Measurements from ENCODE around the gene MRPS2. TPM values are rescaled to one million over a fixed set of nuclear protein-coding genes. Genes with fewer than 3 reads are reported as not detected.

Gene MRPS2
- total and polyA plus RNA-seq, 2 donors (not counting 3 experiments of a cell fraction or from before 2014, with no cell fraction given), result 50.8 to 231 TPM

DNA sequence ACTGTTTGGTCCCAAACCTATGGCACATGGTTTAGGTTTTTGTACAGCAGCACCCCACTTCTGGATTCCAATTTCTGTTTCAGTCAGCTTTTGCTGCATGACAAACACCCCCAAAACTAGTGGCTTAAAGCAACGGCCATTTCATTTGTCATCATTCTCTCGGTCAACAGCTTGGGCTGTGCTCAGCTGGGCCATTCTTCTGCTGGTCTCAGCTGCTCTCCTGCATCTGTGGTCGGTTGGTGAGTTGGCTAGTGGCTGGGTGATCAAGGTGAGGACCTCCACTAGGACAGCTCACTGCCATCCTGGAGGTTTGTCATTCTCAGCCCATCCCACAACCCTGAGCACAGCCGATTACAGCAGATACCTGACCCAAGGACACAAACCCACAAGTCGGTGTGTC is 45.7 kb upstream of the MRPS2 start:
- ChIA-PET POLR2A (interaction anchor here (0.8 kb wide), 1 partner anchor 11 kb away, joined by 3 read pairs; no protein-coding TSS in a partner anchor), CTCF (no interaction called here)
- TF ChIP-seq EZH2 (IDR thresholded peaks at IDR 0.05; ENCODE audit: borderline replicate concordance, low read depth, low read length, severe bottlenecking) (no peak), JUN (IDR thresholded peaks at IDR 0.05; ENCODE audit: borderline replicate concordance, insufficient read depth, insufficient read length, low read depth) (no peak), MYC (IDR thresholded peaks at IDR 0.05; ENCODE audit: low read depth, low read length) (no peak)
- TF ChIP-seq, protein P1, sequence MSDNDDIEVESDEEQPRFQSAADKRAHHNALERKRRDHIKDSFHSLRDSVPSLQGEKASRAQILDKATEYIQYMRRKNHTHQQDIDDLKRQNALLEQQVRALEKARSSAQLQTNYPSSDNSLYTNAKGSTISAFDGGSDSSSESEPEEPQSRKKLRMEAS (IDR thresholded peaks at IDR 0.05; ENCODE audit: insufficient read depth, insufficient read length), result no peak
- Histone ChIP-seq H4K20me1 (replicated peaks; ENCODE audit: control insufficient read depth, extremely low read depth, insufficient read depth, low read length) (no peaks in the 10 kb centered on the region), H3K79me2 (ENCODE audit: control insufficient read depth, insufficient read depth, low read length) (no peaks in the 10 kb centered on the region), H3K27ac (ENCODE audit: insufficient read depth, low read depth, low read length) (no peak overlapping the region), H3K4me2 (ENCODE audit: insufficient read depth, low read length) (no peak overlapping the region), H3K4me1 (ENCODE audit: control insufficient read depth, extremely low read depth, insufficient read depth, low read length) (no peaks in the 10 kb centered on the region), H3K9me1 (replicated peaks; ENCODE audit: control insufficient read depth, extremely low read depth, insufficient read depth, low read length) (no peaks in the 10 kb centered on the region), H3K9ac (replicated peaks; ENCODE audit: extremely low read depth, insufficient read depth, low read length) (no peak overlapping the region), H2AFZ (ENCODE audit: low read depth, low read length) (no peak overlapping the region), H3K36me3 (ENCODE audit: control insufficient read depth in 2 of 2, extremely low read depth in 1 of 2, insufficient read depth in 2 of 2, low read length in 2 of 2) (no peaks in the 10 kb centered on the region), H3K27me3 (ENCODE audit: control insufficient read depth in 2 of 2, insufficient read depth in 2 of 2, low read length in 2 of 2) (peaks cover 0 to 2% of the 10 kb centered on the region in 2 experiments), H3K4me3 (replicated peaks in 1 of 3; ENCODE audit: insufficient read depth in 1 of 3, low read depth in 1 of 3, low read length in 3 of 3) (no peak overlapping the region), H3K9me3 (replicated peaks; ENCODE audit: control insufficient read depth, insufficient read depth, low read length) (no peaks in the 10 kb centered on the region)
- DNase-seq (ENCODE audit: low read depth, low spot score) (no peak), FAIRE-seq (no peak)
- dilution Hi-C loops (cut with MboI; ENCODE audit: extremely low pct_ligation_motif_present, low sequenced_read_pairs), result no loop called here
- BruUV-seq (replicated peaks), result no TSS peak
- intact Hi-C loops (cut with micrococcal nuclease), result no loop called here

DNA sequence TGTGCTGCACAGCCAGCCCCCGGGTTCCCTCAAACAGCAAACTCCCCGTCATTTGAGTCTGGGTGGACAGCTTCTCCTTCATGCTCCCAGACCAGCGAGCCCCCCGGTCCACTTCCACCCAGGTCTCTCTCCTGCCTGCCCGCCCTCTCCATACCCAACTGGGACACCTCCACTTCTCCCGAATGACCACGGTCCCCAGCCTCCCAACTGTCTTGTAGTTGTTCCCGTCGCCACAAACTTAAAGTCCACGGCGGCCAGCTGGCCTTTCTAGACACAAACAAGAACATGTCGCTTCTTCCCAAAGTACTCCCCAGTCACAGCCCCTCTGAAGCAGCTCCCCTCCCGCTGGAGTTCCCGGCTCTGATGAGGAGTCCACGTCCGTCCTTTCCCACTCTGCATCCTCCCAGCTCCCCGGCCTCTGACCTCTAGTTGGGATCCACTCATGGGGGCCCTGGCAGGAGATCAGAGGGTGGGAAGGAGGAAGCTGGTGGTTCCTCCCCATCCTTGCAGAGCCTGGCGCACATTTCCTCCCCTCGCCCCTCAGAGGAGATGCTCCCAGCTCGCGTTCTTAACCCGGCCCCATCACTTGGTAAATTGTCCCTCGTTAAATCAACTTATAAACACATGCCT is 45.0 kb upstream of the MRPS2 start:
- CTCF ChIA-PET, result no interaction called here
- no peak for FAIRE-seq

More for the DNA sequence above, 45.0 kb upstream of the MRPS2 start:
- POLR2A ChIA-PET, result interaction anchor here (0.8 kb wide), 1 partner anchor 10 kb away, joined by 3 read pairs; no protein-coding TSS in a partner anchor
- no TSS peak for BruUV-seq (replicated peaks)
- peaks cover 0 to 2% of the 10 kb centered on the region in 2 experiments for H3K27me3 ChIP-seq (ENCODE audit: control insufficient read depth in 2 of 2, insufficient read depth in 2 of 2, low read length in 2 of 2)
- no peak overlapping the region for H3K4me2 ChIP-seq (ENCODE audit: insufficient read depth, low read length)
- TF ChIP-seq POLR2AphosphoS5 (IDR thresholded peaks at IDR 0.05; ENCODE audit: insufficient read depth, low read depth, low read length) (no peak), FOS (IDR thresholded peaks at IDR 0.05; ENCODE audit: borderline replicate concordance, insufficient read depth, low read length) (no peak), EZH2 (IDR thresholded peaks at IDR 0.05; ENCODE audit: borderline replicate concordance, low read depth, low read length, severe bottlenecking) (no peak)
- TF ChIP-seq, protein P2, sequence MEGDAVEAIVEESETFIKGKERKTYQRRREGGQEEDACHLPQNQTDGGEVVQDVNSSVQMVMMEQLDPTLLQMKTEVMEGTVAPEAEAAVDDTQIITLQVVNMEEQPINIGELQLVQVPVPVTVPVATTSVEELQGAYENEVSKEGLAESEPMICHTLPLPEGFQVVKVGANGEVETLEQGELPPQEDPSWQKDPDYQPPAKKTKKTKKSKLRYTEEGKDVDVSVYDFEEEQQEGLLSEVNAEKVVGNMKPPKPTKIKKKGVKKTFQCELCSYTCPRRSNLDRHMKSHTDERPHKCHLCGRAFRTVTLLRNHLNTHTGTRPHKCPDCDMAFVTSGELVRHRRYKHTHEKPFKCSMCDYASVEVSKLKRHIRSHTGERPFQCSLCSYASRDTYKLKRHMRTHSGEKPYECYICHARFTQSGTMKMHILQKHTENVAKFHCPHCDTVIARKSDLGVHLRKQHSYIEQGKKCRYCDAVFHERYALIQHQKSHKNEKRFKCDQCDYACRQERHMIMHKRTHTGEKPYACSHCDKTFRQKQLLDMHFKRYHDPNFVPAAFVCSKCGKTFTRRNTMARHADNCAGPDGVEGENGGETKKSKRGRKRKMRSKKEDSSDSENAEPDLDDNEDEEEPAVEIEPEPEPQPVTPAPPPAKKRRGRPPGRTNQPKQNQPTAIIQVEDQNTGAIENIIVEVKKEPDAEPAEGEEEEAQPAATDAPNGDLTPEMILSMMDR (IDR thresholded peaks at IDR 0.05; ENCODE audit: extremely low read depth in 1 of 2, insufficient read depth in 1 of 2, low read depth in 1 of 2, low read length in 2 of 2), result no peak
- H3K4me1 ChIP-seq (ENCODE audit: control insufficient read depth, extremely low read depth, insufficient read depth, low read length), result no peaks in the 10 kb centered on the region
- H3K79me2 ChIP-seq (ENCODE audit: control insufficient read depth, insufficient read depth, low read length), result no peaks in the 10 kb centered on the region
- dilution Hi-C loops (cut with MboI; ENCODE audit: extremely low pct_ligation_motif_present, low sequenced_read_pairs), result no loop called here
- intact Hi-C loops (cut with micrococcal nuclease), result no loop called here
- H3K9me1 ChIP-seq (replicated peaks; ENCODE audit: control insufficient read depth, extremely low read depth, insufficient read depth, low read length), result no peaks in the 10 kb centered on the region
- no peak for DNase-seq (ENCODE audit: low read depth, low spot score)
- no peaks in the 10 kb centered on the region for H3K36me3 ChIP-seq (ENCODE audit: control insufficient read depth in 2 of 2, extremely low read depth in 1 of 2, insufficient read depth in 2 of 2, low read length in 2 of 2)
- H3K9me3 ChIP-seq (replicated peaks; ENCODE audit: control insufficient read depth, insufficient read depth, low read length), result no peaks in the 10 kb centered on the region
- no peak overlapping the region for H3K27ac ChIP-seq (ENCODE audit: insufficient read depth, low read depth, low read length)
- H3K9ac ChIP-seq (replicated peaks; ENCODE audit: extremely low read depth, insufficient read depth, low read length), result no peak overlapping the region
- H2AFZ ChIP-seq (ENCODE audit: low read depth, low read length), result no peak overlapping the region
- no peaks in the 10 kb centered on the region for H4K20me1 ChIP-seq (replicated peaks; ENCODE audit: control insufficient read depth, extremely low read depth, insufficient read depth, low read length)
- H3K4me3 ChIP-seq (replicated peaks in 1 of 3; ENCODE audit: insufficient read depth in 1 of 3, low read depth in 1 of 3, low read length in 3 of 3), result no peak overlapping the region

Data from endothelial cell of umbilical vein (primary cell).